DMS 273 treated with DMSO at 0.1 percent for 48 hours (cell line): ENCODE data around the gene MSRB1.

ENCODE experiments used
- DNase-seq: peaks from one replicate; lab custom pipeline; 2025; lab: John Stamatoyannopoulos, UW

The MSRB1 gene

GRCh38 chr16:1942810-1943726, at the start of gene MSRB1:
MSRB1 (minus strand) TSS chr16:1943199; CDS start chr16:1943156, 43 bp downstream.
- peak; percentile 94 for DNase-seq

DNA sequence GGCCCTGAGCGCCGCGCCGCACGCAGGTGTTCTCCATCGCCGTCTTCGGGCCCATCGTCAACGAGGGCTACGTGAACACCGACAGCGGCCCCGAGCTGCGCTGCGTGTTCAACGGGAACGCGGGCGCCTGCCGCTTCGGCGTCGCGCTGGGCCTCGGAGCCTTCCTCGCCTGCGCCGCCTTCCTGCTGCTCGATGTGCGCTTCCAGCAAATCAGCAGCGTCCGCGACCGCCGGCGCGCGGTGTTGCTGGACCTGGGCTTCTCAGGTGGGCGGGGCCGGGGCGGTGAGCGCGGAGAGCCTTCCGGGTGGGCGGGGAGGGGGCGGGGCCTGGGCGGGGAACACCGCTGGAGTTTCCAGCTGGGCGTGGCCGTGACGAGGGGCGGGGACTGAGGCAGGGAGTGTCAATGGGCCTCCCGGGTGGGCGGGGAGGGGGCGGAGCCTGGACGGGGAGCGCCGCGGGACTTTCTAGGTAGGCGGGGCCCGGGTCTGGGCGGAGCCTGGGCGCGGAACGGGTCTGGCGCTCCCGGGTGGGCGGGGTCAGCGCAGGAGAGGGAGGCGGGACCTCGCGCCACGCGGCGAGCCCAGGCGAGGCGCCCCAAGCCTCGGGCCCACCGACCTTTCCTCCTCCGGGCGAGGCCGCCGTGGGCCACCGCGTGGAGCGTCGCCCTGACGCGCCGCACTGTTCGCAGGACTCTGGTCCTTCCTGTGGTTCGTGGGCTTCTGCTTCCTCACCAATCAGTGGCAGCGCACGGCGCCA, 49.1 kb upstream of the MSRB1 start:
- DNase-seq, result no peak

GRCh38 chr16:1991588-1991947, 48.6 kb upstream of the MSRB1 start:
- no peak for DNase-seq

- DNase-seq, result no peak
These were observed 48.1 kb upstream of the MSRB1 start for GRCh38 chr16:1991135-1991551.

DNA sequence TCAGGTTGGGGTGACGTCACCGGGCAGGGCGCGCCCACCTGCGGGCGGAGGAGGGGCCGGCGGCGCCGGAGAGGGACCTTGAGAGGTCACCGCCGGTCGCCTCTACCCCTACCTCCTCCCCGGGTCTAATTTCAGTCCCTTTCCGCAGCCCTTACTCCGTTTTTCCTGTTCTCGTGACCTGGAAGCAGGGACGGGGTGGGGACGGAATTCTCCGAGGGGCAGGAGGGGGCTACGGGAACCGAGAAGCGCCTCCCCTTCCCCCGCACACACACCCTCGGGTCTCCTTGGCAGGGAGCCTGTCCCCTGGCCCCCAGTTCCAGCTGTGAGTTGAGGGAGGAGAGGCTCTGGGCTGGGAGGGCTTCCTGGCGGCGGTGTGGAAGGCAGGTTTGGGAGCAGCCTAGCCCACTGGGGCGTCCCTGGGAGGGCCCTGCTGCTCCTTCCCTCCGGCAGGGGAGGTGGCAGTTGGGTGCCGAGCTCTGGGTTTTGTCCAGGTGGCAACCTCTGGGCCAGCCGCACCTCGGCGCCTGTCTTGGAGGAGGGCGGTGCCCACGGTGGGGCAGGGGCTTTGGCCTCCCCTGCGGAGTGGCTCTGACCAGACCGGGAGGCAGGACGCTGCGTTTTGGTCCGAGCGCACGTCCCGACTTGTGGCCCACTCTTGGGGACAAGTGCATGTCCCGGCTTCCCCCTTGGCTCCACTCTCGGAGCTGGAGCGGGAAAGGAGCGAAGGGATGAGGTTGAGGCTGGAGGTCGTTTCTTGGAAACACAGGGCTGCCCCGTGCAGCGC, 47.5 kb upstream of the MSRB1 start:
- DNase-seq, result no peak

DNA sequence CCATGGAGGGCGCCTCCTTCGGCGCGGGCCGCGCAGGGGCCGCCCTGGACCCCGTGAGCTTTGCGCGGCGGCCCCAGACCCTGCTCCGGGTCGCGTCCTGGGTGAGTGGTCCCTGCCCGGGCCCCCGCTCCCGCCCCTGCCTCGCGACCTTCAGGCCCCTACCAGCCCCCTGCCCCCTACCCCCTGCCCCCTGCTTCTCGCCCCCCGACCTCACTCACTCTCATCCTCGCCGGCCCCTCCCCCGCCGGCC, 47.0 kb upstream of the MSRB1 start:
- DNase-seq, result no peak

- DNase-seq, result no peak
These were observed 46.5 kb upstream of the MSRB1 start, which contains the start of gene SYNGR3 for GRCh38 chr16:1989209-1990100. SYNGR3 (plus strand) TSS chr16:1989970; CDS start chr16:1990103, 133 bp downstream.

GRCh38 chr16:1987198-1987597, 44.2 kb upstream of the MSRB1 start:
- DNase-seq, result no peak

GRCh38 chr16:1985466-1986150, 42.6 kb upstream of the MSRB1 start:
- DNase-seq, result no peak

GRCh38 chr16:1984347-1985225, 41.6 kb upstream of the MSRB1 start:
- no peak for DNase-seq

GRCh38 chr16:1983544-1984346, 40.7 kb upstream of the MSRB1 start, which contains the start of gene GFER:
GFER (plus strand) TSS chr16:1984193; CDS start chr16:1984219, 26 bp downstream.
- DNase-seq, result peak; percentile 63

DNA sequence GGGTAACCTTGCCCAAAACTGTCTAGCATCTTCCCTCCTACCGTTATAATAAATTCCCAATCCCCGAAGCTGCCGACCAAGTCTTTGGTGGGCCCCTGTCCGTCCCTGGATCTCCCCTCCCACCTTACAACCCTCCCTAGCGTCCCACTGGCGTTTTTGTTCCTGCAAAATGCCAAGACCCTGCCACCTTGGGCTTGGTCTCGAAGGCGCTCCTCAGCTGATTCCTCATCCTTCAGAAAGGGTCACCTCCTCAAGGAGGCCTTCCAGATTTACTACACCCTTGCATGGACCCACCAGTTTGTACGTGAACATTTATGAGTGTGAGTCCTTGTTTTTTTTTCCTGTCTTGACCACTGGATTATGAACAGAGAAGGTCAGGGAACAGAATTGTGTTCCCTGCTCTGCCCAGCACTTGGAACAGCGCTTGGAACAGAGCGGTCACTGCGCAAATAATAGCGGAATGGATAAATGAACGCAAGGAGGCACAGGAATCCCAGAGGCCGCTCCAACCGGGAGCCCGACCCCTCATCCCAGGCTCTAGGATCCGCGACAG, 40.1 kb upstream of the MSRB1 start:
- no peak for DNase-seq

GRCh38 chr16:1982013-1982433, 39.0 kb upstream of the MSRB1 start:
- DNase-seq, result peak; percentile 38

DNA sequence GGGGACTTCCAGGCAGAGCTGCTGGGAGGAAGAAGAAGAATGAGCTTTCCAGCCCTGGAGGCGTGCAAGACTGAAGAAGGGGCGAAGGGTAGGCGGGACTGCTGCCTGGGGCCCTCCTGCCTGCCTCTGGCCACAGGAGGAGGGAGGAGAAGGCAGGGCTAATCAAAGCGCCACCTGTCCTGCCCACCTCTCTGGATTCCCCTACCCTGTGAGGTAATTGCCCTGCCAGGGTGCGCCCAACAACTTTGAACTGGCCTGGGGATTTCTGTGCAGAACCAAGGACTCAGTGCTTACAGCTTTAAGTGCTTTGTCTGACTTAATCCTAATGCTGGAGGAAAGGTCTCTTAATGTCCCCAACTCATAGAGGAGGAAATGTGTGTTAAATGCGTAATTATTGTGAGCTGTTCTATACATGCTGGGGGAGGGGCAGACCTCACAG, 38.4 kb upstream of the MSRB1 start, which contains the start of gene NOXO1:
NOXO1 (minus strand) TSS at position 72 of the 439 bp plus-strand sequence. CDS start 290 bp downstream, outside the sequence.
- DNase-seq, result no peak

- no peak for DNase-seq
These were observed 37.7 kb upstream of the MSRB1 start for GRCh38 chr16:1980770-1981087.

- DNase-seq, result no peak
These were observed 37.2 kb upstream of the MSRB1 start for GRCh38 chr16:1980030-1980769.

DNA sequence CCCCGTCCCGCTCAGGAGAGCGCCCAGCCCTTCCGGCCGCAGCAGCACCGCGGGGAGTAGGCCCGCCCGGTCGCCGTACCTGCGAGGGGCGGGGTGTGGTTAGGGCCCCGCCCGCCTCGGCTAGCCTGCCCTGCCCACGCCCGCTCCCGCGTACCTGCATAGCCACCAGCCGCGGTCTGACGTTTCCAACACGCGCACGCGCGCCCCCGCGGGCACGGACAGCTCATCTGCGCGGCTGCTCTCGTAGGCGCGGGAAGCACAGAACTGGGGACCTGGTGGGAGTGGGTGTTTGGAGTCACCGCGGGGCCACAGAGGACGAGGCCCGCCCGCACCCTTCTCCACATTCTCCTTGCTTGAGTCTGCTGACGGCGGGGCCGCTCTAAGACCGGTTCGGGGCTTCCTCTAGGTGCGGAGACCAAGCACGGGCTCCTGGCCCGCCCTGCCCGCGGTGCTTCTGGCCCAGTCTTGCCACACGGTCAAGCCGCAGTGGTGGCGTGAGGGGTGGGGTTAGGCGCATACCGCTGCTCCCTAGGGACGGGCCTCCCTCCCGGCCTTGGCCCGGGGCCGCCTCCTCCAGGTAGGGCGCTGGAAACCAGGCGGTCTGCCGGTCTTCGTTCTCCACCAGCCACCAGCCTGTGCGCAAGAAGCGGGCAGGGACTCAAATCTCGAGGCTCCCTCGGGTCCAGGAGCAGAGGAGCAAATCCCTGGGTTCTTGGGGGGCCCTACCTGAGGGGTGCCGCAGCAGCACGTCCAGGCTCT, 36.5 kb upstream of the MSRB1 start:
- DNase-seq, result no peak
